WTC11 (cell line): ENCODE measurements around the gene TMEM43. TPM values are rescaled to one million over a fixed set of nuclear protein-coding genes. Genes with fewer than 3 reads are reported as not detected.
"Not testable (repeated sequence)": the region's sequence is repeated elsewhere in the genome, so short reads cannot be mapped to it uniquely, and the experiment has no call there.

Experiments used
- ATAC-seq: fragments of 200-7000 bp; cut with Tn5 transposase; 2 replicates; pipeline ENCODE4 v1.10.0; 2021; ENCODE audit warnings: mild to moderate bottlenecking, moderate library complexity
- CTCF ChIA-PET: fragments of 300-600 bp; sonication (Branson Sonifier 250); formaldehyde crosslinking; loops from one replicate; lab custom pipeline; 2021; ENCODE audit warnings: antibody characterized with exemption; lab: Charles Lee
- POLR2A ChIA-PET: fragments of 350-600 bp; sonication (Branson Sonifier 250); formaldehyde crosslinking; loops from one replicate; lab custom pipeline; 2021; ENCODE audit warnings: antibody characterized with exemption; lab: Charles Lee
- DNase-seq: peaks from one replicate; pipeline ENCODE4 v3.0.0; 2021; ENCODE audit warnings: low spot score
- H3K27ac Mint-ChIP-seq: 2 replicates; pipeline ENCODE4 v1.8.0; 2021; ENCODE audit warnings: mixed read lengths
- H3K27me3 Mint-ChIP-seq: 2 replicates; pipeline ENCODE4 v1.8.0; 2021; ENCODE audit warnings: low read depth, mild to moderate bottlenecking, moderate library complexity, mixed read lengths
- H3K36me3 Mint-ChIP-seq: 2 replicates; pipeline ENCODE4 v1.8.0; 2021; ENCODE audit warnings: mixed read lengths
- H3K4me1 Mint-ChIP-seq: 2 replicates; pipeline ENCODE4 v1.8.0; 2022; ENCODE audit warnings: mixed read lengths
- H3K4me3 Mint-ChIP-seq: 2 replicates; pipeline ENCODE4 v1.8.0; 2021; ENCODE audit warnings: mild to moderate bottlenecking, moderate library complexity, mixed read lengths
- H3K9me3 Mint-ChIP-seq: 2 replicates; pipeline ENCODE4 v1.8.0; 2021; ENCODE audit warnings: mixed read lengths
- CBFB ChIP-seq: sonication (generic); formaldehyde crosslinking; IDR thresholded peaks from 2 replicates; pipeline ENCODE4 v1.8.1; 2022; ENCODE audit warnings: mild to moderate bottlenecking, low read depth, missing genetic modification reagents
- CREB1 ChIP-seq: sonication (generic); formaldehyde crosslinking; IDR thresholded peaks from 2 replicates; pipeline ENCODE4 v1.8.0; 2023; ENCODE audit warnings: mild to moderate bottlenecking, missing genetic modification reagents
- E2F1 ChIP-seq: sonication (generic); formaldehyde crosslinking; IDR thresholded peaks from 2 replicates; pipeline ENCODE4 v1.8.0; 2022; ENCODE audit warnings: mild to moderate bottlenecking, missing genetic modification reagents
- ELF4 ChIP-seq: sonication (generic); formaldehyde crosslinking; IDR thresholded peaks from 2 replicates; pipeline ENCODE4 v1.8.1; 2022; ENCODE audit warnings: low read depth, mild to moderate bottlenecking, moderate library complexity, missing genetic modification reagents
- EMX1 ChIP-seq: fragments of 250-450 bp; sonication (Bioruptor Pico); IDR thresholded peaks from 2 replicates; pipeline ENCODE4 v1.8.0; 2021; ENCODE audit warnings: mild to moderate bottlenecking
- ETV6 ChIP-seq: sonication (generic); formaldehyde crosslinking; IDR thresholded peaks from 2 replicates; pipeline ENCODE4 v1.8.1; 2022; ENCODE audit warnings: mild to moderate bottlenecking, missing genetic modification reagents
- FOXP1 ChIP-seq: sonication (generic); formaldehyde crosslinking; IDR thresholded peaks from 2 replicates; pipeline ENCODE4 v1.8.0; 2022; ENCODE audit warnings: missing genetic modification reagents, mild to moderate bottlenecking, moderate library complexity, borderline replicate concordance
- GTF2I ChIP-seq: fragments of 250-450 bp; sonication (Bioruptor Pico); conservative IDR thresholded peaks from 2 replicates; pipeline ENCODE4 v1.4.0; 2021; ENCODE audit warnings: mild to moderate bottlenecking
- JUN ChIP-seq: sonication (generic); formaldehyde crosslinking; IDR thresholded peaks from 2 replicates; pipeline ENCODE4 v1.8.0; 2023; ENCODE audit warnings: mild to moderate bottlenecking, missing genetic modification reagents
- PREB ChIP-seq: sonication (generic); formaldehyde crosslinking; IDR thresholded peaks from 2 replicates; pipeline ENCODE4 v1.8.1; 2022; ENCODE audit warnings: mild to moderate bottlenecking, missing genetic modification reagents, moderate library complexity, borderline replicate concordance
- SMAD3 ChIP-seq: sonication (generic); formaldehyde crosslinking; IDR thresholded peaks from 2 replicates; pipeline ENCODE4 v1.8.0; 2022; ENCODE audit warnings: missing genetic modification reagents, mild to moderate bottlenecking, borderline replicate concordance
- TEAD1 ChIP-seq: sonication (generic); formaldehyde crosslinking; IDR thresholded peaks from 2 replicates; pipeline ENCODE4 v1.8.0; 2022; ENCODE audit warnings: mild to moderate bottlenecking, missing genetic modification reagents
- ZNF232 ChIP-seq: sonication (generic); formaldehyde crosslinking; IDR thresholded peaks from 2 replicates; pipeline ENCODE4 v1.8.0; 2022; ENCODE audit warnings: mild to moderate bottlenecking, missing genetic modification reagents
- ZNF396 ChIP-seq: fragments of 250-450 bp; sonication (Bioruptor Pico); IDR thresholded peaks from 2 replicates; pipeline ENCODE4 v1.8.0; 2021; ENCODE audit warnings: mild to moderate bottlenecking, moderate library complexity, borderline replicate concordance
- ZNF423 ChIP-seq: fragments of 250-450 bp; sonication (Bioruptor Pico); IDR thresholded peaks from 2 replicates; pipeline ENCODE4 v2.1.2; 2022; ENCODE audit warnings: mild to moderate bottlenecking, moderate library complexity
- total RNA-seq: library from RNA; stranded (reverse); gene quantifications from 3 replicates; pipeline ENCODE4 v1.2.3, GENCODE V29; 2021
- TF ChIP-seq, protein P1 (sequence below): sonication (generic); formaldehyde crosslinking; IDR thresholded peaks from 2 replicates; pipeline ENCODE4 v1.8.1; 2022; ENCODE audit warnings: low read depth, mild to moderate bottlenecking, moderate library complexity, missing genetic modification reagents, borderline replicate concordance
- TF ChIP-seq, protein P2 (sequence below): sonication (generic); formaldehyde crosslinking; IDR thresholded peaks from 2 replicates; pipeline ENCODE4 v1.8.1; 2023; ENCODE audit warnings: mild to moderate bottlenecking, moderate library complexity, missing genetic modification reagents
- TF ChIP-seq, protein P3 (sequence below): sonication (generic); formaldehyde crosslinking; IDR thresholded peaks from 2 replicates; pipeline ENCODE4 v1.8.0; 2023; ENCODE audit warnings: mild to moderate bottlenecking, missing genetic modification reagents

TMEM43 gene
- total RNA-seq, 1 experiment from 2014 or later: 27.7 TPM

DNA sequence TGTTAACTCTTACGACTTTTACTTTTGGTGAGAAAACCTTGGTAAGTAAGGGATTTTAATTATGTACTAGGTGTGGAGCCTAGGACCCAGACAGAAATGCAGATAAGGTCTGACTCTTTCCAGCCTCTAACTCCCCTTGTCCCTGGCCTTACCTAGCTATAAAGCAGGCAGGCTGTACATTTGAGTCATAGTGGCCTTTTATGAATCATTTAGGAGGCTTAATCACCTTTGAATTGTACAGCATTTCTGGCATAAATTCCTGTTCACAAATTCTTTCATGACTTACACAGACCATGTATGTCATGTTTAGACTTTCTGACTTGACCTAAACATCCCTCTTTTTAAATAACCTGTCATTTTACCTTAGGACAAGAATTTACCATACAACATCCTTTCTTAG lies 47.5 kb upstream of the TMEM43 start:
- Mint-ChIP-seq H3K27me3 (peaks cover 15% of the 10 kb centered on the region), H3K9me3 (peaks cover 52% of the 10 kb centered on the region), H3K36me3 (peaks cover 26% of the 10 kb centered on the region), H3K4me3 (no peak overlapping the region), H3K4me1 (no peaks in the 10 kb centered on the region), H3K27ac (no peak overlapping the region)
- ChIA-PET POLR2A (no interaction called here), CTCF (no interaction called here)
- ATAC-seq (no peak), DNase-seq (no peak)
- TF ChIP-seq, protein P1, sequence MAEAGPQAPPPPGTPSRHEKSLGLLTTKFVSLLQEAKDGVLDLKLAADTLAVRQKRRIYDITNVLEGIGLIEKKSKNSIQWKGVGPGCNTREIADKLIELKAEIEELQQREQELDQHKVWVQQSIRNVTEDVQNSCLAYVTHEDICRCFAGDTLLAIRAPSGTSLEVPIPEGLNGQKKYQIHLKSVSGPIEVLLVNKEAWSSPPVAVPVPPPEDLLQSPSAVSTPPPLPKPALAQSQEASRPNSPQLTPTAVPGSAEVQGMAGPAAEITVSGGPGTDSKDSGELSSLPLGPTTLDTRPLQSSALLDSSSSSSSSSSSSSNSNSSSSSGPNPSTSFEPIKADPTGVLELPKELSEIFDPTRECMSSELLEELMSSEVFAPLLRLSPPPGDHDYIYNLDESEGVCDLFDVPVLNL (CRISPR knock-in tag): no peak
- no peak for TF ChIP-seq FOXP1 (CRISPR knock-in tag)
- TF ChIP-seq EMX1 (CRISPR knock-in tag): no peak
- TF ChIP-seq ZNF423 (CRISPR knock-in tag): no peak
- TF ChIP-seq, protein P2, sequence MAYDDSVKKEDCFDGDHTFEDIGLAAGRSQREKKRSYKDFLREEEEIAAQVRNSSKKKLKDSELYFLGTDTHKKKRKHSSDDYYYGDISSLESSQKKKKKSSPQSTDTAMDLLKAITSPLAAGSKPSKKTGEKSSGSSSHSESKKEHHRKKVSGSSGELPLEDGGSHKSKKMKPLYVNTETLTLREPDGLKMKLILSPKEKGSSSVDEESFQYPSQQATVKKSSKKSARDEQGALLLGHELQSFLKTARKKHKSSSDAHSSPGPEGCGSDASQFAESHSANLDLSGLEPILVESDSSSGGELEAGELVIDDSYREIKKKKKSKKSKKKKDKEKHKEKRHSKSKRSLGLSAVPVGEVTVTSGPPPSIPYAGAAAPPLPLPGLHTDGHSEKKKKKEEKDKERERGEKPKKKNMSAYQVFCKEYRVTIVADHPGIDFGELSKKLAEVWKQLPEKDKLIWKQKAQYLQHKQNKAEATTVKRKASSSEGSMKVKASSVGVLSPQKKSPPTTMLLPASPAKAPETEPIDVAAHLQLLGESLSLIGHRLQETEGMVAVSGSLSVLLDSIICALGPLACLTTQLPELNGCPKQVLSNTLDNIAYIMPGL (CRISPR knock-in tag): no peak
- TF ChIP-seq GTF2I (CRISPR knock-in tag): no peak
- TF ChIP-seq JUN (CRISPR knock-in tag): no peak

GRCh38 chr3:14082108-14082657 lies 42.7 kb upstream of the TMEM43 start:
- H3K4me1 Mint-ChIP-seq: no peaks in the 10 kb centered on the region
- ATAC-seq: no peak
- peaks cover 20% of the 10 kb centered on the region for H3K36me3 Mint-ChIP-seq
- ChIA-PET CTCF (interaction anchor here (1.0 kb wide), 1 partner anchor 186 kb away, joined by 3 read pairs; no protein-coding TSS in a partner anchor), POLR2A (no interaction called here)
- TF ChIP-seq SMAD3 (no peak), ETV6 (CRISPR knock-in tag) (no peak), ZNF232 (no peak), CREB1 (no peak), PREB (CRISPR knock-in tag) (no peak), TEAD1 (no peak), CBFB (CRISPR knock-in tag) (no peak), ELF4 (no peak), ZNF396 (no peak), E2F1 (CRISPR knock-in tag) (no peak)
- TF ChIP-seq, protein P3, sequence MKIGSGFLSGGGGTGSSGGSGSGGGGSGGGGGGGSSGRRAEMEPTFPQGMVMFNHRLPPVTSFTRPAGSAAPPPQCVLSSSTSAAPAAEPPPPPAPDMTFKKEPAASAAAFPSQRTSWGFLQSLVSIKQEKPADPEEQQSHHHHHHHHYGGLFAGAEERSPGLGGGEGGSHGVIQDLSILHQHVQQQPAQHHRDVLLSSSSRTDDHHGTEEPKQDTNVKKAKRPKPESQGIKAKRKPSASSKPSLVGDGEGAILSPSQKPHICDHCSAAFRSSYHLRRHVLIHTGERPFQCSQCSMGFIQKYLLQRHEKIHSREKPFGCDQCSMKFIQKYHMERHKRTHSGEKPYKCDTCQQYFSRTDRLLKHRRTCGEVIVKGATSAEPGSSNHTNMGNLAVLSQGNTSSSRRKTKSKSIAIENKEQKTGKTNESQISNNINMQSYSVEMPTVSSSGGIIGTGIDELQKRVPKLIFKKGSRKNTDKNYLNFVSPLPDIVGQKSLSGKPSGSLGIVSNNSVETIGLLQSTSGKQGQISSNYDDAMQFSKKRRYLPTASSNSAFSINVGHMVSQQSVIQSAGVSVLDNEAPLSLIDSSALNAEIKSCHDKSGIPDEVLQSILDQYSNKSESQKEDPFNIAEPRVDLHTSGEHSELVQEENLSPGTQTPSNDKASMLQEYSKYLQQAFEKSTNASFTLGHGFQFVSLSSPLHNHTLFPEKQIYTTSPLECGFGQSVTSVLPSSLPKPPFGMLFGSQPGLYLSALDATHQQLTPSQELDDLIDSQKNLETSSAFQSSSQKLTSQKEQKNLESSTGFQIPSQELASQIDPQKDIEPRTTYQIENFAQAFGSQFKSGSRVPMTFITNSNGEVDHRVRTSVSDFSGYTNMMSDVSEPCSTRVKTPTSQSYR: no peak
- no peak overlapping the region for H3K27ac Mint-ChIP-seq
- DNase-seq: no peak
- peaks cover 6% of the 10 kb centered on the region for H3K27me3 Mint-ChIP-seq
- H3K4me3 Mint-ChIP-seq: no peak overlapping the region
- peaks cover 58% of the 10 kb centered on the region for H3K9me3 Mint-ChIP-seq

DNA sequence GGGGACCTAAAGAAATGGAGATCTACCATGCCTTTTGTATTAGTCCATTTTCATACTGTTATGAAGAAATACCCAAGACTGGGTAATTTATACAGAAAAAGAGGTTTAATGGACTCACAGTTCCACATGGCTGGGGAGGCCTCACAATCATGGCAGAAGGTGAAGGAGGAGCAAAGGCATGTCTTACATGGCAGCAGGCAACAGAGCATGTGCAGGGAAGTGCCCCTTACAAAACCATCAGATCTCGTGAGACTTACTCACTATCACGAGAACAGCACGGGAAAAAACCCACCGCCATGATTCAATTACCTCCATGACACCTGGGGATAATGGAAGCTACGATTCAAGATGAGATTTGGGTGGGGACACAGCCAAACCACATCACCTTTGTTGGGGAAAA lies 37.4 kb upstream of the TMEM43 start:
- H3K4me1 Mint-ChIP-seq, H3K27me3 Mint-ChIP-seq, CTCF ChIA-PET, H3K4me3 Mint-ChIP-seq, DNase-seq, ATAC-seq, H3K27ac Mint-ChIP-seq: not testable (repeated sequence)
- POLR2A ChIA-PET: interaction anchor here (0.6 kb wide), 1 partner anchor 38 kb away, joined by 3 read pairs; no protein-coding TSS in a partner anchor
- Mint-ChIP-seq H3K36me3 (peaks cover 24% of the 10 kb centered on the region), H3K9me3 (peaks cover 53% of the 10 kb centered on the region)

DNA sequence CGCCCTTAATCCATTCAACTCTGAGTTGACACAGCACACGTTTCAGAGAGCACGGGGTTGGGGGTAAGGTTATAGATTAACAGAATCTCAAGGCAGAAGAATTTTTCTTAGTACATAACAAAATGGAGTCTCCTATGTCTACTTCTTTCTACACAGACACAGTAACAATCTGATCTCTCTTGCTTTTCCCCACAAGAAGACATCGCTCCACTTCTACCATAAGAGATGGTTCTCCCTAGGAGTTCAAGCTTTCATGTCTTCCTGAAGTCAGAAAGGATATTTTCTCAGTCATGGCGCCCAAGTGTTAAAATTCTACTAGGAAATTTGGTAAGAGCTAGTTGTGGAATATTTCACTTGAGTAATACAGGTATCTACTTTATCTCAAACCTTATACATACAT lies 32.9 kb upstream of the TMEM43 start:
- H3K27me3 Mint-ChIP-seq, ATAC-seq, H3K27ac Mint-ChIP-seq, POLR2A ChIA-PET, H3K4me3 Mint-ChIP-seq, DNase-seq: not testable (repeated sequence)
- peaks cover 13% of the 10 kb centered on the region for H3K4me1 Mint-ChIP-seq
- CTCF ChIA-PET: interaction anchor here (1.1 kb wide), 1 partner anchor 316 kb away, joined by 3 read pairs; no protein-coding TSS in a partner anchor
- H3K9me3 Mint-ChIP-seq: peaks cover 38% of the 10 kb centered on the region
- peaks cover 22% of the 10 kb centered on the region for H3K36me3 Mint-ChIP-seq
